HG03095 (cell line): ENCODE measurements around the gene KCNJ16.

ENCODE experiments used
- ATAC-seq: cut with Tn5 transposase; IDR thresholded peaks from one replicate; pipeline ENCODE4 v1.9.1; 2021; ENCODE audit warnings: moderate library complexity; ENCODE audit not compliant: unreplicated experiment

KCNJ16 gene

DNA sequence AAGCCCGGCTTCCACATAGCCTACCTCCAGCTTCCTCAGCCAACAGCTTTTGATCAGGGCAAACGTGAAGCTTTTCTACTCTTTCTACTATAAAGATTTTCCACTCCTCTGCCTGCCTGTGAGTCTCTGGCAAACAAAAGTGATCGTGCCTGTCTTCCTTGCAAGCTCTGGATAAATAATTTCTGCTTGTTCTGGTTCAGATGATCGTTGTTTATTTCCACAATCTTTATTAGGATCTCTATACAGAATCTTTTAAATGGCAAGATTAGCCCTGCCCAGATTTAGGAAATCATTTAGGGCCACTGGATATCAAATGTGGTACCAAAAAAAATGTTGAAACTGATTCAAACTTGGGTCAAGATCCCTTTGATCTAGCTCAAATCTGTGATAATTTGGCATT lies 20.4 kb downstream of the KCNJ16 start:
- no peak for ATAC-seq

DNA sequence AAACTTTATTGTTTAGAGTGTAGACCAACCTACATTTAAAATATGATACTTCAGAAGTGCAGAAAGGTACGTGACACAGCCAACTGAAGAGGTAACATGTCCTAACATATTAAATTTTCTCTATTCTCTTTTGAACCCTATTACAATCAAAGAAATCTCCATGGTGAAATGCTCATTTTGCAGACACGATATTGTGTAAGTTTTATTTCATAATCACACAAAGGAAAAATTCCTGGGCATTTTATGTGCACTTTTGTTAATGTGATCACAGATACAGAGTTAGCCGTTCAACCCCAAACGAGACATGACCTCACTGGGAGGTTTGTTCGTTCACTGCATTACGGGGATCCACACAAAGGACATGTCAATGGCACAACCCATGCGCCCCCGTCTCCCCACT lies 21.8 kb downstream of the KCNJ16 start:
- no peak for ATAC-seq

DNA sequence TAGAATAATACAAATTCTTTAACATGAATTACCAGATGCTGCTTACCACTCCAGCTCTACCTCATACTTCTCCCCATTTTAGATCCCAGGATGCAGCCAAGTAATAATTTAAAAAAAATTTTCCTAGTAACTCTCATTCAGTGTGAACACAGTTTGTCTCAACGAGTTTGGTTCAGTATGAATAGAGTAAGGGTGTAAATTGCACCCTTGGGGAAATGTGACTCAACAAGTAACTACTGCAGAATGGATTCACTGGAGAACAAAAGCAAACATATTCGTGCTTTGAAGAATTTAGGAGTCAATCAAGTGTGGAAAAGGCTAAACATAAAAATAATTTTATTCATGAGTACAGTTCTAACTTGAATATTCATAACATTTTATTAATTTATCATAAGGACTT lies 23.0 kb downstream of the KCNJ16 start:
- ATAC-seq: no peak

DNA sequence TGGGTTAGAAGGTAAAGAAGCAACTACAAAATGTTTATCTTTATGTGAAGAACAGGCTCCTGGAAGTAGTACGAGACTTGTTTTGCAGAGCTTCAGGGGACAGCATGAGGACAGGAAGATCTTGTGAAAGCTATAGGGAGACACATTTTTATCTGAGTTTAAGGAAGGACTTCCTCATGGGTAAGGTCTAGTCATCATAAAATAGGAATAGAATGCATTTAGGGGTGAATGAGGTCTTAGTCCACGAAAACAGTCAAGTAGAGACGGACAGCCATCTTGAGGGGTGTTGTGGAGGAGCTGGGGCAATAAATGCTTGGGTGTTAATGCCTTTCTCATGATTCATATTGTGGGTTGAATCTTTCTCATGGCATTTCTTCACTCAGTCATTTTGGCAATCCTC lies 24.3 kb downstream of the KCNJ16 start:
- ATAC-seq: no peak

DNA sequence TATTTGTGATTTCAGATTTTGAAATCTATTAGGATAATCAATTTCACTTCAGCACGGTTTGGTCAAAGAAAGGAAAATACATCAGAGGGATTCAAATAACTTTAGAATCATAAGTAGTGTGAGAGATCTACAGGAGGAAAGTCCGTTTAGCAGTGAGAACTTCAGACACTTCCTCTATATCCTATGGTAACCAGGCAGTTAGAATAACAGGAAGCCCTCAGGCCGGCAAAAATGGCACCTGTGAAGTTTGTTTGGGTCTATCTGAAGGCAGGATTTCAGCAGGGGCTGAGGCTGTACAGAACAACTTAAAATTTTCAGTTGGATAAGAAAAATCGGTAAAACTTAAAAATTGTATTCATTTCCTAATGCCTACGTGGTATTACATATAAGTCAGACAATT lies 24.9 kb downstream of the KCNJ16 start:
- ATAC-seq: no peak

DNA sequence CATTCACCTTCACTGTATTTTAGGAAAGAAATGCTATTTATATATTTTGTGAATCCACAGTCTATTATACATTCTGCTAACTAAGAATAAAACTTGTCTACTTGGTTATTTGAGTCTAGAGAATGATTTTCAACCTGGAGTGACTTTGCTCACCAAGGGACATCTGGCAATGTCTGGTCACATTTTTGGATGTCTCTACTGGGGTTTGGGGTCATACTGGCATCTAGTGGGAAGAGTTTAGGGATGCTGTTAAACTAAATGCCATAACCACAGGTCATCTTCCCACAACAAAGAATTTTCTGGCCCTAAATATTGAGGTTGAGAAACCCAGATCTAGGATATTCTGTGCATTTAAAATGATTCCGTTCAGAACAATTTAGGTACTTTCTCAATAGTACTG lies 26.0 kb downstream of the KCNJ16 start:
- ATAC-seq: no peak

DNA sequence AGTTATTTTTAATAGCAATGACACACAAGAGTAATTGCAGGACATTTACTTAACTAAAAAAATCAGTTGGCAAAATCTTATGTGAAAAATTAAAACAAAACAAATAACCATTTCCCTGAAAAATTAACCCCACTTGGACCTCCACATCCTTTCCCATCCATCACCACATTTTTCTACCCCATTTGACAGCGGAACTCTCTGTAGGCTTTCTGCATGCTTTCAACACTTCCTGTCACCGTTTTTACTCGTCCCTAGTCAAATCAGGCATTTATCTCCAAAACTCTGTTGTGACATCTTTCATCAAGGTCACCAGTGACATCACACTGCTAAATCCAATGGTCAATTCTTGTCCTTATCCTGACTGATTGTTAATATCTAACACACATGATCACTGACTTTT lies 27.5 kb downstream of the KCNJ16 start:
- ATAC-seq: no peak

DNA sequence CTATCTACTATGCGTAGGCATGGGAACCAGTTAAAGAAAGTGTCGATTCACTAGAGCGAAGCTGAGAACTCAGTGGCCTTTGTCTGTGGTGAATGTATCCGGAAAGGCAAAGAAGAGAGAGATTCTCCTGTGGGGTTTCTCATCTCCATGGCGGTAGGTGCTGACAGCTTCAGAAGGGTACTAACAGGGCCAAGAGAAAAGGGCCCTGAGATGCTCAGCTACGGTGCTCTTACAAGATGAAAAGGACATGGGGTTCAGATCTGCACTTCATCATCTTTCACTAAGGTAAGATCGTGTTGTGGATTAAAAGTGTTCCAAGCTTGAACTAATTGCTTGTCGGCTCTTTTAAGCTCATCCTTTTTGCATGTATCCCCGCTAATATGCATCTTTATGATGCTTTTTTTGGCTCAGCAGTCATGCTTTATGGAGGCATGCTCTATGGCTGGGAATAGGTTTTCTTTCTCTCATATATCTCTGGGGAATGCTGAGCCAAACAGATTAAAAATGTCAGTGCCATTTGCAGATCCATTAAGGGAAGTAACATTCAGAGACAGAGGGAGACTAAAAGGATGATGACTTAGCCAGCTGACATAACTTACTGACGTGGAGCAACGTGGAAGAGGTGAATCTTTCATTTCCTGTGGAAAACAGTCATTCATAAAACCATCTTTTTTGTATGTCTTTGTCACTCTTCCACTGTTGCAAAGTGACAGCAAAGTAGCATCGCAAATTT lies 29.9 kb downstream of the KCNJ16 start:
- ATAC-seq: no peak

DNA sequence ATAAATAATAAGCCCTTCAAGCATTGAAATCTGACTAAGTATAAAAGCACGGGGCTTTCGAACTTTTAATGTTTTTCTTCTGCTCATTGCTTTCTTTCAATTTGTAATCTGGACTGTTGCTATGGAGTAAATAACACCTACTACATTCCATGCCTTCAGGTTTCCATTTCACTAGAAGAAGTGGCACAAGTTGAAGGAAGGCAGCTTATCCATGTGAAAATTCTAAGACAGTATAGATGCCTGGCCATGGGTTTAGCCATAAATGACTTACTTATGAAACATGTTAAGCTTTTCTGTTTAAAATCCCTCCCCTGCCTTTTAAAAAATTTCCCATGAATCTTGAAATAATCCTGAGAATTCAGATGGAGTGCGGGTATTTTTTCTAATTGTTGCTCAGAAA lies 30.6 kb downstream of the KCNJ16 start:
- no peak for ATAC-seq

DNA sequence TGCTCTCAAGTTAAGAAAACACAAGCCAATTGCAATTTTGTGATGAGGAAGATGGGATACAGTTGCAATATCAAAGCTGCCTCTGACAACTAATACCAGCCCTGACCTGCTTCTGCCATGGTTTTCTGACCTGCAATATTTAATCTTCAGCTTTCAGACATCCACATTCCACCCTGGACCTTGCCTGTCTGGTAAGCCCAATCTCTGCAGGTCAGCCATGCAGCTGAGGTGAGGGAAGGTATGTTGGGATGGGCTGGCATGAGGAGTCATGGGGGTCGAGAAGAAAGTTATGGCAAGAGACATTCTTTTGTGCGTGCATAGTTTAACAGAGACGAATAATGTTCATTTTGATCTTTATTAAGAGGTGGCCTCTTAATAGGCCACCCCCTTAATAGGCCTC lies 31.5 kb downstream of the KCNJ16 start:
- ATAC-seq: no peak

DNA sequence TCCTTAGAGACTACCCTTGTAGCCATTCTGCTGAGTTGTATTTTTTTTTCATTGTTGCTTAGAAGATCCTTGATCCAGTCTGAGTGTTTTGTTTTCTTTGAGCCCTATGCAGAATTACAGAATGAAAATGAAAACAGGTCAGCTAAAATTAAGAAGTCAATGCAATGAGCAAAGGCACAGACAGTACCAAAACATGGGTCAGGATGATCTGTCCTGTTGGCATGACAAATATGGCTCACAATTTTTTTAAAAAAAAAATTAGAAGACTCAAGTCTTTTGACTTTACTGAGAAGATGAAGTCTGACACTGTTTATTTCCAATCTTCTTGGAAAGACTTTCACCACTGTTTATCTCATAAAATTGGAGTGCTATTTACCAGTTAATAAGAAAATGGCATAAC lies 32.4 kb downstream of the KCNJ16 start:
- ATAC-seq: no peak

DNA sequence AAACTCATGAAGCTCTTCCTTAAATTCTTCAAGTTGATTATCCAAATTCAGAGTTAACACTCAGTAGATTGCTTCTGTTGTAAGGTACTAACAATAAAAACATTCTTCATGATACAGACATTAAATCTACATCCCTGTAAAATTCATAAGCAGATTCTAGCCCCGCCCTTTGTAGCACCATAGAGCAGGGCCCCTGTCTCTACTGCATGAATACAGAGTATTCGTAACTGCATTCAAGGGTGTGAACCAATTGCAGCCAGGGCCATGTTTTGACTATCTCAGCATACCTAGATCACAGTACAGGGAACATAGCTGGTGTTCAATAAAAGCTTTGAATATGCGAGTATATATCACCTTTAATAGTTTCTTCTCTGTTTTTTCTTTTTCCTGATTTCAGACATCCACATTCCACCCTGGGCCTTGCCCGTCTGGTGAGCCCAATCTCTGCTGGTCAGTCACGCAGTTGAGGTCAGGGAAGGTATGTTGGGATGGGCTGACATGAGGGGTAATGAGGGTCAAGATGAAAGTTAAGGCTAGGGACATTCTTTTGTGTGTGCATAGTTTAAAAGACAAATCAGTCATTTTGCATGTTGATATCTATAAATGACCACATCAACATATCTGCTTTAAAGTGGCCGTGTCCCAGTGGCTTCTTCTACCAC lies 33.0 kb downstream of the KCNJ16 start:
- ATAC-seq: no peak

DNA sequence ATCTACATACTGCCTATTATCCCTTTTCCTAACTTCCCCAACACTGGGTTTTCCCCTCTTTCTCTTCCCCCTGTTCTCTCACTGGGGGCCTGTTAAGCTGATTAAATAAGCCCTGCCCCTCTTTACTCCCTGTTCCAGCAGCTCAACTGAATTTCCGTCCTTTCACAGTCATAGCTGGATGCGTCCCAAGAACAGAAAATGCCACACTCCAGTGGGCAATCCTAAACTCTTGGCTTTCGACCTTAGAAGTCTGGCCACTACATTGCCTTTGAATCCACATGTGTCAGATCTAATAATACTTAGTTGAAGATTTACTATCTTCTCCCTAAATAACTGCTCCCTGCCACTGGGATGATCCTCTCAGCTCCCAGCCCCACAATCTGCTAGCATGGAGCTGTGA lies 34.5 kb downstream of the KCNJ16 start:
- ATAC-seq: no peak

DNA sequence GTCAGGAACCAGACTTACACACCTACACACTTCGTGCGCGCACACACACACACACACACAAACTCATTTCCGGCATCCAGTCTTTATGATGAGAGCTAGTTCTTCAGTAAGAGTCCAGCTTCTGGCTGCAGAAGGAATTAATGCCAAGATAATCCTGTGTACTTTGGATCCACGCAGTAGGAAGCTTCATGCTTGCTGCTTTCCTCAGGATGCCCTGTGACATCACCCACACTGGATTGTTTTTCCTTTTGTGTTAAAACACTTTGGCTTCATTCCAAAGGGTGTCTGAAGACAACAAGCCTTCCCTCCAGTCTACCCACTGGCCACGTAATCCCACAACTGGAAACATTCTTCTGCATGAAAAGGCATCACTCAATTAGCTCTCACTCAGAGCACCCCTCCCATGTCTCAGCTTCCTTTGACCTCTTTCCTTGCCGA lies 35.4 kb downstream of the KCNJ16 start:
- ATAC-seq: no peak

DNA sequence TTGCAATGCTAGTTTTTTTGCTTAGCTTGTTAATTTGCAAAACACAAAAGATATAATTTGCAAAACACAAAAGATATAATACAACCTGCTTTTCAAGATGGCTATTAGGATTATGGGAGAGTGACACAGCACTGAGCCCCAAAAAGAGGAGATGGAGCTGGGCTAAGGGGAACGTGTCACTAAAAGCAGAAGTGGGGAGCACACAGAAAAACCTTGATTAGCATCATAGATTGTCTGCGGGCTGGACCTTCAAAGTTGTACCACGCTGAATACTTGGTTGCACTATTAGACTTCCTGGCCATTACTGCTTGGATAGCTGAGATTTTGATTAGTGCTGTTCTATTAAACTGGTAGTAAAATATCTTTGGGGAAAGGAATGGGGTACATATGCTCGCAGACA lies 36.2 kb downstream of the KCNJ16 start:
- no peak for ATAC-seq

DNA sequence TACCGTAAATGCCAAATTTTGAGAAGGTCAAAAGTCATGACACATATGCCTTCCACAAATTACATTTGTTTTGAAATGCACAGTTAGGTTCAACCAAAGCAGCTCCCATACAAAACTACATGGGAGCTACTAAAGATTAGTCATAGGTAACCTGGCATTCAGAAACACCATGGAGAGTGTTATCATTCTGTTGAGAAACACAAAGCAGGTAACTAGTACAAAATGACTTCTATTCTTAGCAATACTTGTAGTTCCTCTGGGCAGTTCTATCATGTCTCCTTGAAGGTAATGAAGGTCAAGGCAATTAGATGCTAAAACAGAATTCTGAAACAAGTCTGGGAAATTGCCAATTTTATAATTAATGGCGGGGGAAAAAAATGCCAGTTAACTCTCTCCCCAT lies 39.4 kb downstream of the KCNJ16 start:
- no peak for ATAC-seq

DNA sequence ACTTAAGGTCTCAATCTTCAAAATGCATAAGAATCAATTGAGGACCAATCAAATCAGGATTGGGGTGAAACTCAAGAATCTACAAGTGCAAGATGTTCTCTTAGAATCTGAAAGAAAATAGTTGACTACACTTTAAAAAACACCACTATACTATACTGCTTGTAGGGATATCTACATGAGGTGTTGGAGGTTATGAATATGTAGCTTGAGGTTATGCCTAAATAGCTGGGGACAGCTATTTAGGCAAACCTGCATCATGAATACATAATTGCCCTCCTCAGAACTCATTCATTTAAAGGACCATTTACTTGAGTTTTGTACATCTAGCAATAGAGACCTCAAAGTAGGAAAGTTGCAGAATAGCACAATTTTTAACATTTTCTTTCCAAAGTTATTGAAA lies 40.1 kb downstream of the KCNJ16 start:
- ATAC-seq: no peak

DNA sequence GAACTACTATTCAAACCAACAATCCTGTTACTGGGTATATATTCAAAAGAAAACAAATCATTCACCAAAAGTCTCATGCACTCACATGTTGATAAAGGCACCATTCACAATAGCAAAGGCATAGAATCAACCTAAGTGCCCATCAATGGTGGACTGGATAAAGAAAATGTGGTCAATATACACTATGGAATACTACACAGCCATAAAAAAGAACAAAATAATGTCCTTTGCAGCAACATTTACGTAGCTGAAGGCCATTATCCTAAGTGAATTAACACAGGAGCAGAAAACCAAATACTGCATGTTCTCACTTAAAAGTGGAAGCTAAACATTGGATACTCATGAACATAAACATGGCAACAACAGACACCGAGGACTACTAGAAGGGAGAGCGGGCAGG lies 41.9 kb downstream of the KCNJ16 start:
- no peak for ATAC-seq

DNA sequence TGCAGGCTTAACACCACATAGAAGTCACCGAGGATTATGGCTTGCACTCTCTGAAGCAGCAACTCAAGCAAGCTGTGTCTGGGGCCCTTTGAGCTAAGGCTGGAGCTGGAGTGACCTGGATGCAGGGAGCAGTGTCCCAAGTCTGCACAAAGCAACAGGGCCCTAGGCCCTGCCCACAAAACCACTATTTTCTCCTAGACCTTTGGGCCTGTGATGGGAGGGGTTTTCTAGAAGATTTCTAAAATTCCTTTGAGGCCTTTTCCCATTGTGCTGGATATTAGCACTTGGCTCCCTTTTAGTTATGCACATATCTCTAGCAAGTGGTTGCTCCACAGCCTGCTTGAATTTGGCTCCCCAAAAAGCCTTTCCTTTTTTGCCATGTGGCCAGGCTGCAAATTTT lies 44.5 kb downstream of the KCNJ16 start:
- no peak for ATAC-seq

DNA sequence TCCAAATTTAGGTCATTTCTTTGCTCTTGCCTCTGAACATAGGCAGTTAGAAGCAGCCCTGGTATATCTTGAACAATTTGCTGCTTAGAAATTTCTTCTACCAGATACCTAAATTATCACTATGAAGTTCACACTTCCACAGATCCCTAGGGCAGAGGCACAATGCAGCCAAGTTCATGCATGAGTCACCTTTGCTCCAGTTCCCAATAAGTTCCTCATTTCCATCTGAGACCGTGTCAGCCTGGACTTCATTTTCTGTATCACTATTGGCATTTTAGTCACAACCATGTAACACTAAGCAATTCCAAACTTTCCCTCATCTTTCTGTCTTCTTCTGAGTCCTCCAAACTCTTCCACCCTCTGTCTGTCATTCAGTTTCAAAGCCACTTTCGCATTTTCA lies 45.0 kb downstream of the KCNJ16 start:
- ATAC-seq: no peak

DNA sequence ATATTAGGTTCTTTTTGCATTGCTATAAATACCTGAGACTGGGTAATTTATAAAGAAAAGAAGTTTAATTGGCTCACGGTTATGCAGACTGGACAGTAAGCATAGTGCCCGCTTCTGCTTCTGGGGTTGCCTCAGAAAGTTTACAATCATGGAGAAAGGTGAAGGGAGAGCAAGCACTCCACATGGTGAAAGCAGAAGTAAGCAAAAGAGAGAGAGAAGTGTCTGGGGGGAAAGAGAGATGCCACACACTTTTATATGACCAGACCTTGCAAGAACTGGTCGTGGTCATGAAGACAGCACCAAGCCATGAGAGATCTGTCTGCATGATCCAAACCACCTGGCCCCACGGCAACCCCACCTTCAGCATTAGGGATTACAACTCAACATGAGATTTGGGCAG lies 45.4 kb downstream of the KCNJ16 start:
- ATAC-seq: no peak

DNA sequence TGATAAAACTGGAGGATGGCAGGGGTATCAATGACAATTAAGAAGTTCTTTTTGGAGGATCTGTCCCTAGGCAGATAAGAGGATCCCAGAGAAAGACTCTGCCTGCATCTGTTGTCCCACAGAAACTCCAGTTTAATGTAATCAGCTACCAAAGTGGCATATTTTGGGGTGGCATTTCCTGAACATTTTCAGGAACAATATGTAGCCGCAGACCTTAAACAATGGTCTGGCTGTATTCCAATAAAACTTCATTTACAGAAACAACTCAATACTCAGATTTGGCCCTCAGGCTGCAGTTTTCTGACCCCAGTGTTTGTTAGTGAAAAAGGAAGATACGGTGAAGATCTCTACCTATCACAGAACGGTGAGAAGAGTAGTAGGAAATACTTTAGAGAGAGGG lies 46.1 kb downstream of the KCNJ16 start:
- ATAC-seq: no peak

DNA sequence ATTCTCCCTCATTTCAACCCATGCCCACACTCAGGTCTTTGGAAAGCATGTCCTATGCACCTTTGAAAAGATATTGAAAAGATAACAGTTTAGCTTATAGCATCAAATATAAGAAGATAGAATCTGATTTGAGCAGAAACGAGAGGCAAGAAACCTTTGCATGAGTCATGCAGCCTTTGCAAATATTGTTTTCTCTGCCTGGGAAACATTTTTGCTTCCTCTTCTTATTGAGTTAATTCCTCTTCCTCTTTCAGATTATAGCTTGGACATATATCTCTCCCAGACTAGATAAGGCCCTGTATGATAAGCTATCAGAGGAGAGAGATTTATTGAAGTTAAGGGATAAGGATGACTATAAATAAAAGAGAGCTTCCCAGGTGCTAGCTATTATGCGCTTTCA lies 48.2 kb downstream of the KCNJ16 start:
- no peak for ATAC-seq
